ENCODE measurements around the gene KRTAP10-11. TPM values are rescaled to one million over a fixed set of nuclear protein-coding genes. Genes with fewer than 3 reads are reported as not detected.

Gene KRTAP10-11
- total and polyA plus RNA-seq, 2 donors (not counting 1 experiment from before 2014, with no cell fraction given) = not detected

- no peak overlapping the region for H3K4me3 Mint-ChIP-seq
- no peak overlapping the region for H3K9ac ChIP-seq (ENCODE audit: low read length)
- no peaks in the 10 kb centered on the region for H3K4me1 ChIP-seq (ENCODE audit: control insufficient read depth in 2 of 2, insufficient read depth in 2 of 2, low read length in 2 of 2)
- no peaks in the 10 kb centered on the region for H3K79me2 ChIP-seq (ENCODE audit: control insufficient read depth, insufficient read depth, low read length)
- peaks cover 0 to 17% (median 0%) of the 10 kb centered on the region in 4 experiments for H3K27me3 ChIP-seq (replicated peaks in 1 of 4; ENCODE audit: control extremely low read depth in 1 of 4, control insufficient read depth in 3 of 4, insufficient read depth in 4 of 4, low read length in 3 of 4)
- peaks cover 0 to 4% (median 0%) of the 10 kb centered on the region in 3 donors for H3K9me3 ChIP-seq (ENCODE audit: control extremely low read depth in 1 of 3, control insufficient read depth in 2 of 3, insufficient read depth in 1 of 3, low read length in 2 of 3)
- H2AFZ ChIP-seq (ENCODE audit: insufficient read depth, low read depth, low read length, poor library complexity, severe bottlenecking) = no peak overlapping the region
- 40% methylated on average over 13 of the region's 14 CpGs for WGBS (ENCODE audit: insufficient coverage)
- no peak overlapping the region for H3K4me2 ChIP-seq (replicated peaks; ENCODE audit: low read depth, low read length, poor library complexity, severe bottlenecking)
- ChIA-PET POLR2A (no interaction called here), CTCF (no interaction called here)
- intact Hi-C loops (cut with micrococcal nuclease) = no loop called here
- TF ChIP-seq, protein P1, sequence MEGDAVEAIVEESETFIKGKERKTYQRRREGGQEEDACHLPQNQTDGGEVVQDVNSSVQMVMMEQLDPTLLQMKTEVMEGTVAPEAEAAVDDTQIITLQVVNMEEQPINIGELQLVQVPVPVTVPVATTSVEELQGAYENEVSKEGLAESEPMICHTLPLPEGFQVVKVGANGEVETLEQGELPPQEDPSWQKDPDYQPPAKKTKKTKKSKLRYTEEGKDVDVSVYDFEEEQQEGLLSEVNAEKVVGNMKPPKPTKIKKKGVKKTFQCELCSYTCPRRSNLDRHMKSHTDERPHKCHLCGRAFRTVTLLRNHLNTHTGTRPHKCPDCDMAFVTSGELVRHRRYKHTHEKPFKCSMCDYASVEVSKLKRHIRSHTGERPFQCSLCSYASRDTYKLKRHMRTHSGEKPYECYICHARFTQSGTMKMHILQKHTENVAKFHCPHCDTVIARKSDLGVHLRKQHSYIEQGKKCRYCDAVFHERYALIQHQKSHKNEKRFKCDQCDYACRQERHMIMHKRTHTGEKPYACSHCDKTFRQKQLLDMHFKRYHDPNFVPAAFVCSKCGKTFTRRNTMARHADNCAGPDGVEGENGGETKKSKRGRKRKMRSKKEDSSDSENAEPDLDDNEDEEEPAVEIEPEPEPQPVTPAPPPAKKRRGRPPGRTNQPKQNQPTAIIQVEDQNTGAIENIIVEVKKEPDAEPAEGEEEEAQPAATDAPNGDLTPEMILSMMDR (IDR thresholded peaks at IDR 0.05) = no peak
- no peak for TF ChIP-seq EZH2 (IDR thresholded peaks at IDR 0.05; ENCODE audit: borderline replicate concordance, insufficient read depth, low read depth, low read length, poor library complexity, severe bottlenecking)
- no peak for DNase-seq
- ATAC-seq (ENCODE audit: low read depth) = no peak
- no peaks in the 10 kb centered on the region for H3K9me3 Mint-ChIP-seq (ENCODE audit: insufficient read depth)
- no peaks in the 10 kb centered on the region for H4K20me1 ChIP-seq (ENCODE audit: control insufficient read depth, insufficient read depth, low read length, poor library complexity, severe bottlenecking)
- H3K4me3 ChIP-seq (ENCODE audit: control extremely low read depth in 1 of 5, extremely low read depth in 1 of 5, insufficient read depth in 1 of 5, low read depth in 2 of 5, low read length in 4 of 5) = no peak overlapping the region
- H3K4me1 Mint-ChIP-seq = no peaks in the 10 kb centered on the region
- no peaks in the 10 kb centered on the region for H3K36me3 ChIP-seq (replicated peaks in 1 of 2; ENCODE audit: control extremely low read depth in 1 of 2, control insufficient read depth in 1 of 2, extremely low read depth in 1 of 2, insufficient read depth in 2 of 2, low read length in 1 of 2)
- no peak overlapping the region for H3K27ac ChIP-seq (ENCODE audit: low read length in 2 of 2)
- no peak overlapping the region for H3K27ac Mint-ChIP-seq
- H3K27me3 Mint-ChIP-seq = peaks cover 51% of the 10 kb centered on the region
These were observed 40.0 kb downstream of the KRTAP10-11 start for GRCh38 chr21:44686000-44686781.

- POLR2A ChIA-PET = no interaction called here
- Mint-ChIP-seq H3K4me3 (no peak overlapping the region), H3K27me3 (peaks cover 49% of the 10 kb centered on the region), H3K27ac (no peak overlapping the region), H3K4me1 (no peaks in the 10 kb centered on the region), H3K9me3 (ENCODE audit: insufficient read depth) (no peaks in the 10 kb centered on the region)
- no peak overlapping the region for H2AFZ ChIP-seq (ENCODE audit: insufficient read depth, low read depth, low read length, poor library complexity, severe bottlenecking)
- H3K4me3 ChIP-seq (ENCODE audit: control extremely low read depth in 1 of 5, extremely low read depth in 1 of 5, insufficient read depth in 1 of 5, low read depth in 2 of 5, low read length in 4 of 5) = no peak overlapping the region
- no peak overlapping the region for H3K4me2 ChIP-seq (replicated peaks; ENCODE audit: low read depth, low read length, poor library complexity, severe bottlenecking)
- TF ChIP-seq, protein P1 (IDR thresholded peaks at IDR 0.05) = no peak
- TF ChIP-seq EZH2 (IDR thresholded peaks at IDR 0.05; ENCODE audit: borderline replicate concordance, insufficient read depth, low read depth, low read length, poor library complexity, severe bottlenecking) = no peak
- H4K20me1 ChIP-seq (ENCODE audit: control insufficient read depth, insufficient read depth, low read length, poor library complexity, severe bottlenecking) = no peaks in the 10 kb centered on the region
- H3K79me2 ChIP-seq (ENCODE audit: control insufficient read depth, insufficient read depth, low read length) = no peaks in the 10 kb centered on the region
- no peaks in the 10 kb centered on the region for H3K4me1 ChIP-seq (ENCODE audit: control insufficient read depth in 2 of 2, insufficient read depth in 2 of 2, low read length in 2 of 2)
- intact Hi-C loops (cut with micrococcal nuclease) = no loop called here
- H3K36me3 ChIP-seq (replicated peaks in 1 of 2; ENCODE audit: control extremely low read depth in 1 of 2, control insufficient read depth in 1 of 2, extremely low read depth in 1 of 2, insufficient read depth in 2 of 2, low read length in 1 of 2) = no peaks in the 10 kb centered on the region
- H3K9me3 ChIP-seq (ENCODE audit: control extremely low read depth in 1 of 3, control insufficient read depth in 2 of 3, insufficient read depth in 1 of 3, low read length in 2 of 3) = peaks cover 0 to 4% (median 0%) of the 10 kb centered on the region in 3 donors
- H3K9ac ChIP-seq (ENCODE audit: low read length) = no peak overlapping the region
- WGBS (ENCODE audit: insufficient coverage) = 90% methylated on average over 25 of the region's 25 CpGs
- CTCF ChIA-PET = no interaction called here
- no peak overlapping the region for H3K27ac ChIP-seq (ENCODE audit: low read length in 2 of 2)
- H3K27me3 ChIP-seq (replicated peaks in 1 of 4; ENCODE audit: control extremely low read depth in 1 of 4, control insufficient read depth in 3 of 4, insufficient read depth in 4 of 4, low read length in 3 of 4) = peaks cover 0 to 17% (median 0%) of the 10 kb centered on the region in 4 experiments
- no peak for ATAC-seq (ENCODE audit: low read depth)
- no peak for DNase-seq
These were observed 40.8 kb downstream of the KRTAP10-11 start for GRCh38 chr21:44686843-44687561.

All from B cell (primary cell).